Measurements from ENCODE around the gene ZBTB7C. TPM values are rescaled to one million over a fixed set of nuclear protein-coding genes. Genes with fewer than 3 reads are reported as not detected.

Gene ZBTB7C
- total and polyA plus RNA-seq, 2 donors (not counting 1 experiment from before 2014, with no cell fraction given) = not detected

DNA sequence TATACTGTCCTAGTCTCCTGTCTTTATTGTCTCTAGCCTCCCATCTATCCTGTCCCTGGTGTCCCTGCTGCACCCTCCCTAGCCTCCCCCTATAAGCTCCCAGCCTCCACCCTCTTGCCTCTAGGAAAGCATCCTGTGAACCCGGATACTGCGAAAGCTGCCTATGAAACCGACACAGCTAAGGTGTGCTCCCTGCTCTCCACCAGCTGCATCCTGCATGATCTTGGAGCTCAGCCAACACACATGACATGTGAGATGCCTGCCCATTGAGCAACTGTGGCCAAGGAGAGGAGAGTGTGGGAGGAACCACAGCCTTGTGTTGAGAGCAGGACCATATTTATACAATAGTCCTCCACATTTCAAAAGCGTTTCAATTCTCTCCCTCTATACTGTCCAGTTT is 187.1 kb downstream of the ZBTB7C start:
- Histone ChIP-seq H3K4me1 (ENCODE audit: control insufficient read depth in 2 of 2, insufficient read depth in 2 of 2, low read length in 2 of 2) (no peaks in the 10 kb centered on the region), H3K27me3 (replicated peaks in 1 of 4; ENCODE audit: control extremely low read depth in 1 of 4, control insufficient read depth in 3 of 4, insufficient read depth in 4 of 4, low read length in 3 of 4) (peaks cover 0 to 4% (median 0%) of the 10 kb centered on the region in 4 experiments), H3K79me2 (ENCODE audit: control insufficient read depth, insufficient read depth, low read length) (no peaks in the 10 kb centered on the region), H3K9ac (ENCODE audit: low read length) (no peak overlapping the region), H4K20me1 (ENCODE audit: control insufficient read depth, insufficient read depth, low read length, poor library complexity, severe bottlenecking) (no peaks in the 10 kb centered on the region), H3K4me2 (replicated peaks; ENCODE audit: low read depth, low read length, poor library complexity, severe bottlenecking) (no peak overlapping the region), H3K27ac (ENCODE audit: low read length in 2 of 2) (no peak overlapping the region), H3K36me3 (replicated peaks in 1 of 2; ENCODE audit: control extremely low read depth in 1 of 2, control insufficient read depth in 1 of 2, extremely low read depth in 1 of 2, insufficient read depth in 2 of 2, low read length in 1 of 2) (no peaks in the 10 kb centered on the region), H3K9me3 (ENCODE audit: control extremely low read depth in 1 of 3, control insufficient read depth in 2 of 3, insufficient read depth in 1 of 3, low read length in 2 of 3) (no peaks in the 10 kb centered on the region), H3K4me3 (ENCODE audit: control extremely low read depth in 1 of 5, extremely low read depth in 1 of 5, insufficient read depth in 1 of 5, low read depth in 2 of 5, low read length in 4 of 5) (no peak overlapping the region), H2AFZ (ENCODE audit: insufficient read depth, low read depth, low read length, poor library complexity, severe bottlenecking) (no peak overlapping the region)
- H3K9me3 Mint-ChIP-seq (ENCODE audit: insufficient read depth) = no peaks in the 10 kb centered on the region
- H3K27me3 Mint-ChIP-seq = peaks cover 9% of the 10 kb centered on the region
- H3K4me3 Mint-ChIP-seq = no peak overlapping the region
- DNase-seq (no peak), ATAC-seq (ENCODE audit: low read depth) (no peak)
- no peaks in the 10 kb centered on the region for H3K4me1 Mint-ChIP-seq
- TF ChIP-seq CTCF (IDR thresholded peaks at IDR 0.05) (no peak), EZH2 (IDR thresholded peaks at IDR 0.05; ENCODE audit: borderline replicate concordance, insufficient read depth, low read depth, low read length, poor library complexity, severe bottlenecking) (no peak)
- 3% methylated on average over 3 of the region's 4 CpGs for WGBS (ENCODE audit: insufficient coverage)
- ChIA-PET POLR2A (no interaction called here), CTCF (no interaction called here)
- H3K27ac Mint-ChIP-seq = no peak overlapping the region
- intact Hi-C loops (cut with micrococcal nuclease) = no loop called here

DNA sequence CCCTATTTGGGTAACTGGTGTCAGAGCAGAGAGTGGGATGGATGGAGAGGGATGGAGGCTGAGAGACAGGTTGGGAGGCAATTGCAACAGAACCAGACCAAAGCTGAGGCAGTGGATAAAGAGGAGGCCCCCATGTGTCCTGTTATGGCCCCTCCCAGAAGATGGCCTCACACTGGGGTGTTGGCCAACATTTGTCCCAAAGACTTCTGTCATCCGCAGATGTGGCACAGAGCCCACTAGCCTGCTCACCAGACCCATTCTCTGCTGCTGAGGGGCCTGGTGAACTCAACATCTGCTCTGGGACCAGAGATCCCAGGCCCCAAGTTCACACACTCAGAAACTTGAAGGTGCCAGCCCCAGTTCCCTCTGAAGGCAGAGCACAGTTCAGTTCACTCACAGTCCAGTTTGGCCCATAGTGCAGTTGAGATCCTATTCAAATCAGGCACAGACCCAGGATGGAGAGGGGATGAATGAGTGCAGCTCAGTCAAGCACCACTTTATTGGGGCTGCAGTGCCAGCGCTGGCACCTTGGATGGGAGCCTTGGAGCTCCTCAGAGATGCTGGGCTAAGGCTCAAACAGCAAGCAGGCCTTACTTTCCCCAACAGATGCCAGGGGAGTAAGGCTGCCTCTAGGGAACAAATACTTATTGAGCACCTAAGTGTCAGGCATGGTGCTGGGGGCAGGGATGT is 189.2 kb downstream of the ZBTB7C start:
- no peak for ATAC-seq (ENCODE audit: low read depth)
- ChIA-PET CTCF (no interaction called here), POLR2A (no interaction called here)
- 100% methylated on average over 2 of the region's 2 CpGs for whole genome bisulfite sequencing (ENCODE audit: insufficient coverage)
- H3K4me3 ChIP-seq (ENCODE audit: control extremely low read depth in 1 of 5, extremely low read depth in 1 of 5, insufficient read depth in 1 of 5, low read depth in 2 of 5, low read length in 4 of 5) = no peak overlapping the region
- H3K4me2 ChIP-seq (replicated peaks; ENCODE audit: low read depth, low read length, poor library complexity, severe bottlenecking) = no peak overlapping the region
- no peaks in the 10 kb centered on the region for H3K36me3 ChIP-seq (replicated peaks in 1 of 2; ENCODE audit: control extremely low read depth in 1 of 2, control insufficient read depth in 1 of 2, extremely low read depth in 1 of 2, insufficient read depth in 2 of 2, low read length in 1 of 2)
- H3K27me3 Mint-ChIP-seq = peaks cover 9% of the 10 kb centered on the region
- no peaks in the 10 kb centered on the region for H4K20me1 ChIP-seq (ENCODE audit: control insufficient read depth, insufficient read depth, low read length, poor library complexity, severe bottlenecking)
- no peak for DNase-seq
- no peaks in the 10 kb centered on the region for H3K79me2 ChIP-seq (ENCODE audit: control insufficient read depth, insufficient read depth, low read length)
- H3K27me3 ChIP-seq (replicated peaks in 1 of 4; ENCODE audit: control extremely low read depth in 1 of 4, control insufficient read depth in 3 of 4, insufficient read depth in 4 of 4, low read length in 3 of 4) = peaks cover 0 to 4% (median 0%) of the 10 kb centered on the region in 4 experiments
- TF ChIP-seq CTCF (IDR thresholded peaks at IDR 0.05) = no peak
- no peaks in the 10 kb centered on the region for H3K9me3 ChIP-seq (ENCODE audit: control extremely low read depth in 1 of 3, control insufficient read depth in 2 of 3, insufficient read depth in 1 of 3, low read length in 2 of 3)
- no peak overlapping the region for H3K27ac Mint-ChIP-seq
- H3K27ac ChIP-seq (ENCODE audit: low read length in 2 of 2) = no peak overlapping the region
- no peak overlapping the region for H2AFZ ChIP-seq (ENCODE audit: insufficient read depth, low read depth, low read length, poor library complexity, severe bottlenecking)
- no peak overlapping the region for H3K4me3 Mint-ChIP-seq
- no peaks in the 10 kb centered on the region for H3K4me1 Mint-ChIP-seq
- intact Hi-C loops (cut with micrococcal nuclease) = no loop called here
- H3K9ac ChIP-seq (ENCODE audit: low read length) = no peak overlapping the region
- H3K9me3 Mint-ChIP-seq (ENCODE audit: insufficient read depth) = no peaks in the 10 kb centered on the region
- no peaks in the 10 kb centered on the region for H3K4me1 ChIP-seq (ENCODE audit: control insufficient read depth in 2 of 2, insufficient read depth in 2 of 2, low read length in 2 of 2)

Measured in B cell (primary cell).